ENCODE data around the gene RAB43. TPM values are rescaled to one million over a fixed set of nuclear protein-coding genes. Genes with fewer than 3 reads are reported as not detected.

RAB43 gene
- total RNA-seq, 1 donor from 2014 or later, result 8.6 TPM

GRCh38 chr3:129106866-129107565, 14.6 kb downstream of the RAB43 start:
- Histone ChIP-seq H3K4me3 (no peak overlapping the region), H3K4me1 (peaks cover 7% of the 10 kb centered on the region), H3K36me3 (no peaks in the 10 kb centered on the region), H3K27ac (no peak overlapping the region), H3K9me3 (no peaks in the 10 kb centered on the region), H3K27me3 (no peaks in the 10 kb centered on the region)
- intact Hi-C loops (cut with DNase I), result no loop called here
- DNase-seq (ENCODE audit: extremely low spot score in 2 of 2), result no peak
- TF ChIP-seq POLR2AphosphoS5 (IDR thresholded peaks at IDR 0.05; ENCODE audit: insufficient read depth in 1 of 2, low read depth in 1 of 2) (no peak), POLR2A (IDR thresholded peaks at IDR 0.05) (no peak), CTCF (IDR thresholded peaks at IDR 0.05) (no peak)

- H3K9me3 ChIP-seq, result no peaks in the 10 kb centered on the region
- TF ChIP-seq CTCF (IDR thresholded peaks at IDR 0.05), result no peak
- no peak for TF ChIP-seq POLR2AphosphoS5 (IDR thresholded peaks at IDR 0.05; ENCODE audit: insufficient read depth in 1 of 2, low read depth in 1 of 2)
- H3K4me1 ChIP-seq, result peaks cover 7% of the 10 kb centered on the region
- no peak overlapping the region for H3K4me3 ChIP-seq
- intact Hi-C loops (cut with DNase I), result no loop called here
- H3K36me3 ChIP-seq, result no peaks in the 10 kb centered on the region
- H3K27me3 ChIP-seq, result no peaks in the 10 kb centered on the region
- no peak overlapping the region for H3K27ac ChIP-seq
- DNase-seq (ENCODE audit: extremely low spot score in 2 of 2), result no peak
Observed at GRCh38 chr3:129106320-129106719, 15.3 kb downstream of the RAB43 start.

- no peaks in the 10 kb centered on the region for H3K36me3 ChIP-seq
- H3K27ac ChIP-seq, result no peak overlapping the region
- no peaks in the 10 kb centered on the region for H3K27me3 ChIP-seq
- no peak for DNase-seq (ENCODE audit: extremely low spot score in 2 of 2)
- intact Hi-C loops (cut with DNase I), result no loop called here
- H3K9me3 ChIP-seq, result no peaks in the 10 kb centered on the region
- no peak overlapping the region for H3K4me3 ChIP-seq
- peaks cover 7% of the 10 kb centered on the region for H3K4me1 ChIP-seq
- TF ChIP-seq POLR2AphosphoS5 (IDR thresholded peaks at IDR 0.05; ENCODE audit: insufficient read depth in 1 of 2, low read depth in 1 of 2), result no peak
- no peak for TF ChIP-seq POLR2A (IDR thresholded peaks at IDR 0.05)
- TF ChIP-seq CTCF (IDR thresholded peaks at IDR 0.05), result no peak
Observed at GRCh38 chr3:129105862-129106261, 15.7 kb downstream of the RAB43 start.

GRCh38 chr3:129104498-129105079, 17.0 kb downstream of the RAB43 start:
- TF ChIP-seq POLR2A (IDR thresholded peaks at IDR 0.05) (no peak), POLR2AphosphoS5 (IDR thresholded peaks at IDR 0.05; ENCODE audit: insufficient read depth in 1 of 2, low read depth in 1 of 2) (no peak), CTCF (IDR thresholded peaks at IDR 0.05) (no peak)
- H3K36me3 ChIP-seq, result no peaks in the 10 kb centered on the region
- no peak for DNase-seq (ENCODE audit: extremely low spot score in 2 of 2)
- no peaks in the 10 kb centered on the region for H3K9me3 ChIP-seq
- no peaks in the 10 kb centered on the region for H3K27me3 ChIP-seq
- intact Hi-C loops (cut with DNase I), result no loop called here
- peaks cover 7% of the 10 kb centered on the region for H3K4me1 ChIP-seq
- no peak overlapping the region for H3K27ac ChIP-seq
- no peak overlapping the region for H3K4me3 ChIP-seq

GRCh38 chr3:129104051-129104450, 17.6 kb downstream of the RAB43 start:
- no peak overlapping the region for H3K4me3 ChIP-seq
- no peak overlapping the region for H3K27ac ChIP-seq
- TF ChIP-seq CTCF (IDR thresholded peaks at IDR 0.05) (no peak), POLR2AphosphoS5 (IDR thresholded peaks at IDR 0.05; ENCODE audit: insufficient read depth in 1 of 2, low read depth in 1 of 2) (no peak), POLR2A (IDR thresholded peaks at IDR 0.05) (no peak)
- intact Hi-C loops (cut with DNase I), result no loop called here
- no peaks in the 10 kb centered on the region for H3K9me3 ChIP-seq
- H3K4me1 ChIP-seq, result peaks cover 7% of the 10 kb centered on the region
- H3K36me3 ChIP-seq, result no peaks in the 10 kb centered on the region
- DNase-seq (ENCODE audit: extremely low spot score in 2 of 2), result no peak
- H3K27me3 ChIP-seq, result no peaks in the 10 kb centered on the region

Data from vagina (tissue), 2 donors.